Mononuclear cell (primary cell): Measurements from ENCODE around the gene DZIP1L. TPM values are rescaled to one million over a fixed set of nuclear protein-coding genes. Genes with fewer than 3 reads are reported as not detected.

Experiments used
- total RNA-seq: library from RNA; depleted of rRNA; stranded (reverse); fragments of >200 nt; gene quantifications from one replicate; pipeline ENCODE4 v1.2.3, GENCODE V29; 2012

Gene DZIP1L
- total RNA-seq, 1 donor: 0.21 TPM

Other genes with a start within 250 kb of the DZIP1L start
- gene CLDN18, start 105.4 kb downstream of the DZIP1L start, total RNA-seq: under 0.01 TPM
- not detected for gene A4GNT, start 16.8 kb upstream of the DZIP1L start, total RNA-seq
- 16.0 TPM for gene DBR1, start 59.3 kb upstream of the DZIP1L start, total RNA-seq
- gene ARMC8, start 71.7 kb upstream of the DZIP1L start, total RNA-seq: 147 TPM
- 0.94 TPM for gene NME9, start 214.2 kb upstream of the DZIP1L start, total RNA-seq
- gene MRAS, start 233.0 kb upstream of the DZIP1L start, total RNA-seq: 5.8 TPM